Measurements from ENCODE around the gene GPX4.

The GPX4 gene

GRCh38 chr19:1079566-1080111 is 24.2 kb upstream of the GPX4 start:
- peaks cover 70% of the 10 kb centered on the region for H3K36me3 ChIP-seq (ENCODE audit: control insufficient read depth, insufficient read depth, low read length)
- peak overlapping the region; percentile 57 for H3K27ac ChIP-seq (ENCODE audit: insufficient read depth, low read length, poor library complexity, severe bottlenecking)
- peak in 1 of 3 donors; percentile 44 for DNase-seq
- H3K4me3 ChIP-seq (ENCODE audit: insufficient read depth, low read depth, low read length, poor library complexity, severe bottlenecking), result no peak overlapping the region
- H3K27me3 ChIP-seq (replicated peaks; ENCODE audit: control insufficient read depth, insufficient read depth, low read length, poor library complexity, severe bottlenecking), result no peaks in the 10 kb centered on the region
- no peaks in the 10 kb centered on the region for H3K9me3 ChIP-seq (ENCODE audit: control insufficient read depth, low read length)
- peaks cover 71% of the 10 kb centered on the region for H3K4me1 ChIP-seq (ENCODE audit: control insufficient read depth, insufficient read depth, low read length, poor library complexity, severe bottlenecking)

GRCh38 chr19:1080360-1081161 is 23.2 kb upstream of the GPX4 start:
- Histone ChIP-seq H3K27ac (ENCODE audit: insufficient read depth, low read length, poor library complexity, severe bottlenecking) (peak overlapping the region; percentile 32), H3K4me1 (ENCODE audit: control insufficient read depth, insufficient read depth, low read length, poor library complexity, severe bottlenecking) (peaks cover 63% of the 10 kb centered on the region), H3K36me3 (ENCODE audit: control insufficient read depth, insufficient read depth, low read length) (peaks cover 72% of the 10 kb centered on the region), H3K4me3 (ENCODE audit: insufficient read depth, low read depth, low read length, poor library complexity, severe bottlenecking) (no peak overlapping the region), H3K9me3 (ENCODE audit: control insufficient read depth, low read length) (no peaks in the 10 kb centered on the region), H3K27me3 (replicated peaks; ENCODE audit: control insufficient read depth, insufficient read depth, low read length, poor library complexity, severe bottlenecking) (no peaks in the 10 kb centered on the region)
- no peak for DNase-seq

- Histone ChIP-seq H3K9me3 (ENCODE audit: control insufficient read depth, low read length) (no peaks in the 10 kb centered on the region), H3K27ac (ENCODE audit: insufficient read depth, low read length, poor library complexity, severe bottlenecking) (peak overlapping the region; percentile 25), H3K4me3 (ENCODE audit: insufficient read depth, low read depth, low read length, poor library complexity, severe bottlenecking) (no peak overlapping the region), H3K27me3 (replicated peaks; ENCODE audit: control insufficient read depth, insufficient read depth, low read length, poor library complexity, severe bottlenecking) (no peaks in the 10 kb centered on the region), H3K4me1 (ENCODE audit: control insufficient read depth, insufficient read depth, low read length, poor library complexity, severe bottlenecking) (peaks cover 54% of the 10 kb centered on the region), H3K36me3 (ENCODE audit: control insufficient read depth, insufficient read depth, low read length) (peaks cover 75% of the 10 kb centered on the region)
- no peak for DNase-seq
Observed at GRCh38 chr19:1081301-1082164, 22.3 kb upstream of the GPX4 start.

- Histone ChIP-seq H3K27ac (ENCODE audit: insufficient read depth, low read length, poor library complexity, severe bottlenecking) (peak overlapping the region; percentile 62), H3K9me3 (ENCODE audit: control insufficient read depth, low read length) (no peaks in the 10 kb centered on the region), H3K36me3 (ENCODE audit: control insufficient read depth, insufficient read depth, low read length) (peaks cover 78% of the 10 kb centered on the region), H3K4me1 (ENCODE audit: control insufficient read depth, insufficient read depth, low read length, poor library complexity, severe bottlenecking) (peaks cover 55% of the 10 kb centered on the region), H3K4me3 (ENCODE audit: insufficient read depth, low read depth, low read length, poor library complexity, severe bottlenecking) (no peak overlapping the region), H3K27me3 (replicated peaks; ENCODE audit: control insufficient read depth, insufficient read depth, low read length, poor library complexity, severe bottlenecking) (no peaks in the 10 kb centered on the region)
- DNase-seq, result peak; percentile 76 to 84 (median 78)
Observed at GRCh38 chr19:1082165-1082927, 21.4 kb upstream of the GPX4 start.

GRCh38 chr19:1082928-1083816 is 20.6 kb upstream of the GPX4 start:
- Histone ChIP-seq H3K27ac (ENCODE audit: insufficient read depth, low read length, poor library complexity, severe bottlenecking) (peak overlapping the region; percentile 62), H3K4me3 (ENCODE audit: insufficient read depth, low read depth, low read length, poor library complexity, severe bottlenecking) (no peak overlapping the region), H3K4me1 (ENCODE audit: control insufficient read depth, insufficient read depth, low read length, poor library complexity, severe bottlenecking) (peaks cover 61% of the 10 kb centered on the region), H3K36me3 (ENCODE audit: control insufficient read depth, insufficient read depth, low read length) (peaks cover 75% of the 10 kb centered on the region), H3K9me3 (ENCODE audit: control insufficient read depth, low read length) (no peaks in the 10 kb centered on the region), H3K27me3 (replicated peaks; ENCODE audit: control insufficient read depth, insufficient read depth, low read length, poor library complexity, severe bottlenecking) (no peaks in the 10 kb centered on the region)
- no peak for DNase-seq

- peaks cover 73% of the 10 kb centered on the region for H3K36me3 ChIP-seq (ENCODE audit: control insufficient read depth, insufficient read depth, low read length)
- no peak for DNase-seq
- peaks cover 71% of the 10 kb centered on the region for H3K4me1 ChIP-seq (ENCODE audit: control insufficient read depth, insufficient read depth, low read length, poor library complexity, severe bottlenecking)
- no peaks in the 10 kb centered on the region for H3K9me3 ChIP-seq (ENCODE audit: control insufficient read depth, low read length)
- H3K4me3 ChIP-seq (ENCODE audit: insufficient read depth, low read depth, low read length, poor library complexity, severe bottlenecking), result no peak overlapping the region
- no peak overlapping the region for H3K27ac ChIP-seq (ENCODE audit: insufficient read depth, low read length, poor library complexity, severe bottlenecking)
- H3K27me3 ChIP-seq (replicated peaks; ENCODE audit: control insufficient read depth, insufficient read depth, low read length, poor library complexity, severe bottlenecking), result no peaks in the 10 kb centered on the region
Observed at GRCh38 chr19:1084024-1084868, 19.5 kb upstream of the GPX4 start.

GRCh38 chr19:1085053-1085658 is 18.6 kb upstream of the GPX4 start:
- Histone ChIP-seq H3K36me3 (ENCODE audit: control insufficient read depth, insufficient read depth, low read length) (peaks cover 69% of the 10 kb centered on the region), H3K27me3 (replicated peaks; ENCODE audit: control insufficient read depth, insufficient read depth, low read length, poor library complexity, severe bottlenecking) (no peaks in the 10 kb centered on the region), H3K4me3 (ENCODE audit: insufficient read depth, low read depth, low read length, poor library complexity, severe bottlenecking) (no peak overlapping the region), H3K27ac (ENCODE audit: insufficient read depth, low read length, poor library complexity, severe bottlenecking) (no peak overlapping the region), H3K9me3 (ENCODE audit: control insufficient read depth, low read length) (no peaks in the 10 kb centered on the region), H3K4me1 (ENCODE audit: control insufficient read depth, insufficient read depth, low read length, poor library complexity, severe bottlenecking) (peaks cover 62% of the 10 kb centered on the region)
- DNase-seq, result no peak

- Histone ChIP-seq H3K4me1 (ENCODE audit: control insufficient read depth, insufficient read depth, low read length, poor library complexity, severe bottlenecking) (peaks cover 55% of the 10 kb centered on the region), H3K9me3 (ENCODE audit: control insufficient read depth, low read length) (no peaks in the 10 kb centered on the region), H3K4me3 (ENCODE audit: insufficient read depth, low read depth, low read length, poor library complexity, severe bottlenecking) (no peak overlapping the region), H3K36me3 (ENCODE audit: control insufficient read depth, insufficient read depth, low read length) (peaks cover 65% of the 10 kb centered on the region), H3K27ac (ENCODE audit: insufficient read depth, low read length, poor library complexity, severe bottlenecking) (peak overlapping the region; percentile 73), H3K27me3 (replicated peaks; ENCODE audit: control insufficient read depth, insufficient read depth, low read length, poor library complexity, severe bottlenecking) (no peaks in the 10 kb centered on the region)
- DNase-seq, result no peak
Observed at GRCh38 chr19:1085676-1086442, 17.9 kb upstream of the GPX4 start.

Data from effector memory CD4-positive, alpha-beta T cell (primary cell).